HEK293 (cell line): Measurements from ENCODE around the gene MIA3.

Source experiments
- CTCF ChIA-PET: fragments of 350-600 bp; formaldehyde crosslinking; extraction: SDS; loops from one replicate; lab custom pipeline; 2021; ENCODE audit warnings: antibody characterized with exemption; lab: Yijun Ruan, JAX
- POLR2A ChIA-PET: fragments of 300-600 bp; formaldehyde crosslinking; extraction: SDS; loops from one replicate; lab custom pipeline; 2020; ENCODE audit warnings: antibody characterized with exemption, inconsistent platforms; lab: Yijun Ruan, JAX
- H3K27ac ChIP-seq: fragments of 200-500 bp; sonication (Bioruptor generic); 2 replicates; pipeline ENCODE4 v1.5.1; 2014; ENCODE audit warnings: low read depth, low read length, control low read depth, inconsistent platforms; ENCODE audit errors: extremely low read depth
- H3K36me3 ChIP-seq, 2 experiments: fragments of 200-500 bp in 1 of 2; sonication (Bioruptor generic) in 1 of 2; 1 replicate in 1 of 2; 2 replicates in 1 of 2; pipeline ENCODE4 v1.5.1; 2014 to 2017; ENCODE audit warnings: inconsistent platforms in 2 of 2, low read length in 2 of 2; ENCODE audit not compliant: control insufficient read depth in 2 of 2, insufficient read depth in 1 of 2
- H3K4me1 ChIP-seq: fragments of 200-500 bp; sonication (Bioruptor generic); 2 replicates; pipeline ENCODE4 v1.5.1; 2014; ENCODE audit warnings: mild to moderate bottlenecking, low read length, inconsistent platforms; ENCODE audit not compliant: control insufficient read depth, insufficient read depth
- H3K4me3 ChIP-seq: 2 replicates; pipeline ENCODE4 v1.5.1; 2011; ENCODE audit warnings: low read depth, mild to moderate bottlenecking, control low read depth, low read length, moderate library complexity
- H3K9me3 ChIP-seq: fragments of 200-500 bp; sonication (Bioruptor generic); 2 replicates; pipeline ENCODE4 v1.5.1; 2014; ENCODE audit warnings: low read depth, low read length, inconsistent platforms; ENCODE audit not compliant: control insufficient read depth, insufficient read depth
- BCL11A ChIP-seq: fragments of 450-650 bp; formaldehyde crosslinking; IDR thresholded peaks from 2 replicates; pipeline ENCODE4 v1.5.1; 2016; ENCODE audit warnings: low read depth, missing biosample characterization, missing genetic modification characterization
- KLF10 ChIP-seq: fragments of 450-650 bp; IDR thresholded peaks from 2 replicates; pipeline ENCODE4 v1.5.1; 2018; ENCODE audit warnings: missing biosample characterization, mild to moderate bottlenecking, missing genetic modification characterization
- KLF8 ChIP-seq: fragments of 450-650 bp; formaldehyde crosslinking; IDR thresholded peaks from 2 replicates; pipeline ENCODE4 v1.5.1; 2016; ENCODE audit warnings: missing biosample characterization, missing genetic modification characterization
- PRDM1 ChIP-seq: fragments of 450-650 bp; formaldehyde crosslinking; IDR thresholded peaks from 2 replicates; pipeline ENCODE4; 2016; ENCODE audit warnings: missing biosample characterization, missing genetic modification characterization
- PRDM10 ChIP-seq: fragments of 450-650 bp; formaldehyde crosslinking; IDR thresholded peaks from 2 replicates; pipeline ENCODE4 v1.5.1; 2016; ENCODE audit warnings: missing biosample characterization, missing genetic modification characterization
- SCRT2 ChIP-seq: fragments of 450-650 bp; formaldehyde crosslinking; IDR thresholded peaks from 2 replicates; pipeline ENCODE4 v1.5.1; 2016; ENCODE audit warnings: missing biosample characterization, missing genetic modification characterization
- SETDB1 ChIP-seq: IDR thresholded peaks from one replicate; pipeline ENCODE4 v1.6.1; 2017; ENCODE audit warnings: mild to moderate bottlenecking, low read length, moderate library complexity, mixed read lengths; ENCODE audit not compliant: insufficient read length
- SP3 ChIP-seq: fragments of 450-650 bp; formaldehyde crosslinking; IDR thresholded peaks from 2 replicates; pipeline ENCODE4 v1.5.1; 2016; ENCODE audit warnings: missing biosample characterization, missing genetic modification characterization
- SP7 ChIP-seq: fragments of 450-650 bp; formaldehyde crosslinking; IDR thresholded peaks from 2 replicates; pipeline ENCODE4 v1.5.1; 2016; ENCODE audit warnings: missing biosample characterization, missing genetic modification characterization
- WT1 ChIP-seq: fragments of 450-650 bp; formaldehyde crosslinking; IDR thresholded peaks from 2 replicates; pipeline ENCODE4 v1.5.1; 2016; ENCODE audit warnings: missing biosample characterization, missing genetic modification characterization
- ZBTB17 ChIP-seq: fragments of 450-650 bp; formaldehyde crosslinking; IDR thresholded peaks from 2 replicates; pipeline ENCODE4 v1.5.1; 2016; ENCODE audit warnings: missing biosample characterization, missing genetic modification characterization
- ZEB2 ChIP-seq: fragments of 450-650 bp; formaldehyde crosslinking; IDR thresholded peaks from 2 replicates; pipeline ENCODE4 v1.5.1; 2016; ENCODE audit warnings: missing biosample characterization, missing genetic modification characterization
- ZNF140 ChIP-seq: fragments of 450-650 bp; formaldehyde crosslinking; IDR thresholded peaks from 2 replicates; pipeline ENCODE4 v1.5.1; 2016; ENCODE audit warnings: missing biosample characterization, missing genetic modification characterization
- ZNF416 ChIP-seq: fragments of 450-650 bp; formaldehyde crosslinking; IDR thresholded peaks from 2 replicates; pipeline ENCODE4 v1.5.1; 2016; ENCODE audit warnings: missing biosample characterization, missing genetic modification characterization
- ZNF521 ChIP-seq: fragments of 450-650 bp; formaldehyde crosslinking; IDR thresholded peaks from 2 replicates; pipeline ENCODE4 v1.5.1; 2017; ENCODE audit warnings: missing biosample characterization, mild to moderate bottlenecking, missing genetic modification characterization
- ZNF692 ChIP-seq: fragments of 450-650 bp; formaldehyde crosslinking; IDR thresholded peaks from 2 replicates; pipeline ENCODE4 v1.5.1; 2016; ENCODE audit warnings: missing biosample characterization, missing genetic modification characterization
- ZNF785 ChIP-seq: fragments of 450-650 bp; formaldehyde crosslinking; IDR thresholded peaks from 2 replicates; pipeline ENCODE4 v1.5.1; 2016; ENCODE audit warnings: missing biosample characterization, missing genetic modification characterization
- TF ChIP-seq, protein P1 (sequence below): fragments of 450-650 bp; formaldehyde crosslinking; IDR thresholded peaks from 2 replicates; pipeline ENCODE4 v1.5.1; 2016; ENCODE audit warnings: missing biosample characterization, missing genetic modification characterization, borderline replicate concordance
- TF ChIP-seq, protein P2 (sequence below): fragments of 450-650 bp; formaldehyde crosslinking; IDR thresholded peaks from 2 replicates; pipeline ENCODE4 v1.5.1; 2016; ENCODE audit warnings: missing biosample characterization, missing genetic modification characterization
- TF ChIP-seq, protein P3 (sequence below): fragments of 450-650 bp; formaldehyde crosslinking; IDR thresholded peaks from 2 replicates; pipeline ENCODE4 v1.5.1; 2016; ENCODE audit warnings: missing biosample characterization, missing genetic modification characterization
- TF ChIP-seq, protein P4 (sequence below): fragments of 450-650 bp; formaldehyde crosslinking; IDR thresholded peaks from 2 replicates; pipeline ENCODE4 v1.5.1; 2016; ENCODE audit warnings: missing biosample characterization, missing genetic modification characterization

MIA3 gene

DNA sequence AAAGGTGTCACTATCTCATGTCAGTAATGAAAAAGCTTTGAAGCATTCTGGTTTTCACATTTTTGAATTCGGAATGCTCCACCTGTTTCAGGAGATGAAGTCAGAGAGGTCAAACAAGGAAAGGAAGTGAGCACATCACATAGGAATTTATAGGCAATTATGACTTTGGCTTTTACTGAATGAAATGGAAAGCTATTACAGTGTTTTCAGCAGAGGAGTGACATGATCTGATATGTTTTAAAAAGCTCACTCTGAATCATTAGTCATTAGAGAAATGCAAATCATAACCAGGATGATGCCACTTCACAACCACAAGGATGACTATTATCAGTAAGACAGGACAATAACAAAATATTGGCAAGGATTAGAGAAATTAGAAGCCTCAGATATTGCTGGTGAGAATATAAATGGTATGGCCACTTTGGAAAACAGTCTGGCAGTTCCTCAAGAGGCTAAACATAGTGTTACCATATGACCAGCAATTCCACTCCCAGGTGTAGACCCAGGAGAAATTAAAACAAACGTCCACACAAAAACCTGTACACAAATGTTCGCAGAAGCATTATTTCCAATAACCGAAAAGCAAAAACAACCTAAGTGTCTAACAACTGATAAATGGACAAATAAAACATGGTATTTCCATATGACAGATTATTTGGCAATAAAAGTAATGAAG lies 35.7 kb upstream of the MIA3 start:
- POLR2A ChIA-PET: no interaction called here
- Histone ChIP-seq H3K36me3 (peaks cover 22 to 50% of the 10 kb centered on the region in 2 experiments), H3K4me1 (no peaks in the 10 kb centered on the region), H3K27ac (no peak overlapping the region), H3K4me3 (no peak overlapping the region), H3K9me3 (no peaks in the 10 kb centered on the region)
- CTCF ChIA-PET: interaction anchor here (2.3 kb wide), 1 partner anchor 117 kb away, joined by 9 read pairs; no protein-coding TSS in a partner anchor
- TF ChIP-seq SETDB1 (no peak), ZNF692 (tag by site-specific recombination) (peak; percentile 11; the same call in 1 of the 2 replicates), ZNF140 (tag by site-specific recombination) (peak; percentile 83; the same call in 1 of the 2 replicates), SP3 (tag by site-specific recombination) (peak; percentile 62), PRDM1 (peak; percentile 74), KLF10 (tag by site-specific recombination) (peak; percentile 26; the same call in 1 of the 2 replicates), PRDM10 (tag by site-specific recombination) (peak; percentile 42; the same call in 1 of the 2 replicates), ZNF416 (tag by site-specific recombination) (no peak), BCL11A (tag by site-specific recombination) (0 out of 2 replicates have a peak, but pooled peaks have one; percentile 38), ZBTB17 (tag by site-specific recombination) (0 out of 2 replicates have a peak, but pooled peaks have one; percentile 15), WT1 (tag by site-specific recombination) (0 out of 2 replicates have a peak, but pooled peaks have one; percentile 14), ZEB2 (tag by site-specific recombination) (peak; percentile 43; the same call in 1 of the 2 replicates), SP7 (tag by site-specific recombination) (0 out of 2 replicates have a peak, but pooled peaks have one; percentile 26), SCRT2 (tag by site-specific recombination) (peak; percentile 71), ZNF521 (tag by site-specific recombination) (no peak), ZNF785 (no peak), KLF8 (peak; percentile 65)
- TF ChIP-seq, protein P1, sequence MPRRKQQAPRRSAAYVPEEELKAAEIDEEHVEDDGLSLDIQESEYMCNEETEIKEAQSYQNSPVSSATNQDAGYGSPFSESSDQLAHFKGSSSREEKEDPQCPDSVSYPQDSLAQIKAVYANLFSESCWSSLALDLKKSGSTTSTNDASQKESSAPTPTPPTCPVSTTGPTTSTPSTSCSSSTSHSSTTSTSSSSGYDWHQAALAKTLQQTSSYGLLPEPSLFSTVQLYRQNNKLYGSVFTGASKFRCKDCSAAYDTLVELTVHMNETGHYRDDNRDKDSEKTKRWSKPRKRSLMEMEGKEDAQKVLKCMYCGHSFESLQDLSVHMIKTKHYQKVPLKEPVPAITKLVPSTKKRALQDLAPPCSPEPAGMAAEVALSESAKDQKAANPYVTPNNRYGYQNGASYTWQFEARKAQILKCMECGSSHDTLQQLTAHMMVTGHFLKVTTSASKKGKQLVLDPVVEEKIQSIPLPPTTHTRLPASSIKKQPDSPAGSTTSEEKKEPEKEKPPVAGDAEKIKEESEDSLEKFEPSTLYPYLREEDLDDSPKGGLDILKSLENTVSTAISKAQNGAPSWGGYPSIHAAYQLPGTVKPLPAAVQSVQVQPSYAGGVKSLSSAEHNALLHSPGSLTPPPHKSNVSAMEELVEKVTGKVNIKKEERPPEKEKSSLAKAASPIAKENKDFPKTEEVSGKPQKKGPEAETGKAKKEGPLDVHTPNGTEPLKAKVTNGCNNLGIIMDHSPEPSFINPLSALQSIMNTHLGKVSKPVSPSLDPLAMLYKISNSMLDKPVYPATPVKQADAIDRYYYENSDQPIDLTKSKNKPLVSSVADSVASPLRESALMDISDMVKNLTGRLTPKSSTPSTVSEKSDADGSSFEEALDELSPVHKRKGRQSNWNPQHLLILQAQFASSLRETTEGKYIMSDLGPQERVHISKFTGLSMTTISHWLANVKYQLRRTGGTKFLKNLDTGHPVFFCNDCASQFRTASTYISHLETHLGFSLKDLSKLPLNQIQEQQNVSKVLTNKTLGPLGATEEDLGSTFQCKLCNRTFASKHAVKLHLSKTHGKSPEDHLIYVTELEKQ (tag by site-specific recombination): peak; percentile 36; the same call in 1 of the 2 replicates
- TF ChIP-seq, protein P2, sequence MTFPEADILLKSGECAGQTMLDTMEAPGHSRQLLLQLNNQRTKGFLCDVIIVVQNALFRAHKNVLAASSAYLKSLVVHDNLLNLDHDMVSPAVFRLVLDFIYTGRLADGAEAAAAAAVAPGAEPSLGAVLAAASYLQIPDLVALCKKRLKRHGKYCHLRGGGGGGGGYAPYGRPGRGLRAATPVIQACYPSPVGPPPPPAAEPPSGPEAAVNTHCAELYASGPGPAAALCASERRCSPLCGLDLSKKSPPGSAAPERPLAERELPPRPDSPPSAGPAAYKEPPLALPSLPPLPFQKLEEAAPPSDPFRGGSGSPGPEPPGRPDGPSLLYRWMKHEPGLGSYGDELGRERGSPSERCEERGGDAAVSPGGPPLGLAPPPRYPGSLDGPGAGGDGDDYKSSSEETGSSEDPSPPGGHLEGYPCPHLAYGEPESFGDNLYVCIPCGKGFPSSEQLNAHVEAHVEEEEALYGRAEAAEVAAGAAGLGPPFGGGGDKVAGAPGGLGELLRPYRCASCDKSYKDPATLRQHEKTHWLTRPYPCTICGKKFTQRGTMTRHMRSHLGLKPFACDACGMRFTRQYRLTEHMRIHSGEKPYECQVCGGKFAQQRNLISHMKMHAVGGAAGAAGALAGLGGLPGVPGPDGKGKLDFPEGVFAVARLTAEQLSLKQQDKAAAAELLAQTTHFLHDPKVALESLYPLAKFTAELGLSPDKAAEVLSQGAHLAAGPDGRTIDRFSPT (tag by site-specific recombination): peak; percentile 76
- TF ChIP-seq, protein P3, sequence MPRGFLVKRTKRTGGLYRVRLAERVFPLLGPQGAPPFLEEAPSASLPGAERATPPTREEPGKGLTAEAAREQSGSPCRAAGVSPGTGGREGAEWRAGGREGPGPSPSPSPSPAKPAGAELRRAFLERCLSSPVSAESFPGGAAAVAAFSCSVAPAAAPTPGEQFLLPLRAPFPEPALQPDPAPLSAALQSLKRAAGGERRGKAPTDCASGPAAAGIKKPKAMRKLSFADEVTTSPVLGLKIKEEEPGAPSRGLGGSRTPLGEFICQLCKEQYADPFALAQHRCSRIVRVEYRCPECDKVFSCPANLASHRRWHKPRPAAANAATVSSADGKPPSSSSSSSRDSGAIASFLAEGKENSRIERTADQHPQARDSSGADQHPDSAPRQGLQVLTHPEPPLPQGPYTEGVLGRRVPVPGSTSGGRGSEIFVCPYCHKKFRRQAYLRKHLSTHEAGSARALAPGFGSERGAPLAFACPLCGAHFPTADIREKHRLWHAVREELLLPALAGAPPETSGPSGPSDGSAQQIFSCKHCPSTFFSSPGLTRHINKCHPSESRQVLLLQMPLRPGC (tag by site-specific recombination): 0 out of 2 replicates have a peak, but pooled peaks have one; percentile 27
- TF ChIP-seq, protein P4, sequence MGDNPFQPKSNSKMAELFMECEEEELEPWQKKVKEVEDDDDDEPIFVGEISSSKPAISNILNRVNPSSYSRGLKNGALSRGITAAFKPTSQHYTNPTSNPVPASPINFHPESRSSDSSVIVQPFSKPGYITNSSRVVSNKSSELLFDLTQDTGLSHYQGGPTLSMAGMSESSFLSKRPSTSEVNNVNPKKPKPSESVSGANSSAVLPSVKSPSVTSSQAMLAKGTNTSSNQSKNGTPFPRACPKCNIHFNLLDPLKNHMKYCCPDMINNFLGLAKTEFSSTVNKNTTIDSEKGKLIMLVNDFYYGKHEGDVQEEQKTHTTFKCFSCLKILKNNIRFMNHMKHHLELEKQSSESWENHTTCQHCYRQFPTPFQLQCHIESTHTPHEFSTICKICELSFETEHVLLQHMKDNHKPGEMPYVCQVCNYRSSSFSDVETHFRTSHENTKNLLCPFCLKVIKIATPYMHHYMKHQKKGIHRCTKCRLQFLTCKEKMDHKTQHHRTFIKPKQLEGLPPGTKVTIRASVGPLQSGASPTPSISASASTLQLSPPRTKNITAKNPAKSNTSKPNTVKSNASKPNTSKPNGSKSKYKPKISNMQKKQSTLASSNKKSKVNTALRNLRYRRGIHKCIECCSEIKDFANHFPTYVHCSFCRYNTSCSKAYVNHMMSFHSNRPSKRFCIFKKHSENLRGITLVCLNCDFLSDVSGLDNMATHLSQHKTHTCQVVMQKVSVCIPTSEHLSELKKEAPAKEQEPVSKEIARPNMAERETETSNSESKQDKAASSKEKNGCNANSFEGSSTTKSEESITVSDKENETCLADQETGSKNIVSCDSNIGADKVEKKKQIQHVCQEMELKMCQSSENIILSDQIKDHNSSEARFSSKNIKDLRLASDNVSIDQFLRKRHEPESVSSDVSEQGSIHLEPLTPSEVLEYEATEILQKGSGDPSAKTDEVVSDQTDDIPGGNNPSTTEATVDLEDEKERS (tag by site-specific recombination): no peak
